ENCODE results near the gene PPP2R5E. TPM values are rescaled to one million over a fixed set of nuclear protein-coding genes. Genes with fewer than 3 reads are reported as not detected.

The PPP2R5E gene
- total RNA-seq, 2 donors from 2014 or later, result 34.4 to 44.5 TPM

DNA sequence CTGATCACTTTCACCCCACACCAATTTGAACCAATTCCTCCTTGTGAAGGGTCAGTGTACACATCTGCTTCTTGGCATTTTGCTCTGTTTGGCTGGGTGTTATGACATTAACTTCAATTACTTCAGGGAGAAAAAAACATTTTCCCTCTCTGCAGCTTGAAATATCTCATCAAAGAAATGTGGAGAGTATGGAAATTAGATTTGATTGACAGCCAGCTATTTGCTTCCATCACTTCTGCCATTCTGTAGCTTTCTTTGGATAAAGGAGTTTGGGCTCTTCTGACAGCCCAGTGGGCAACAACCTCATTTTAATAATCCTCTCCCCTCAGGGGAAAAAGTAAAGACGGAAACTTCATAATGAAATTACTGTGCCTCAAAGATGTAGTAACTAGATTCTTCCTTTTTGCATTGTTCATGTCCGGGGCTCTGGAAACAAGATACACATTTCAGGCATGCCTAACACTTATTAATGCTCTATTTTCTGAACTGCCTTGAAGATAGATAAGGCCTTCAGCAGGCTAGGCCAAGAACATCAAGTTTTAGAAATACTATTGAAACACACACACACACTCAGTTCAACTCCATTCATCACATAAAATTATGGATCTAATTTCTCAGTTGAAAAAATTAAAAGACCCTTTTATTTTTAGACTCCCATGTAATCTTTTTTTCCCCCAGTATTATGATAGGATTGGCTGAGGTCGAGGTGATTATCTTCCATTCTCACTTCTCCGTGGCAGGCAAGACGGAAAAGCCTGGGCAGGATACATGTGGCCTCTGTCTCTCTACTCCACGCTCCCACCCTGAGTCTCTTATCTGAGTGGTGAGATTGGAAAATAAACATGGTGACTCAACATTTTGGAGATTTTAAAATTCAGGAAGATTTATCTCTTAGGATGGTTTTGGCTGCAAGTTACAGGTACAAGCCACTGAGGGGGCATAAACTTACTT, 214.1 kb downstream of the PPP2R5E start:
- no peak for DNase-seq (ENCODE audit: low spot score)
- intact Hi-C loops (cut with DNase I), result no loop called here

DNA sequence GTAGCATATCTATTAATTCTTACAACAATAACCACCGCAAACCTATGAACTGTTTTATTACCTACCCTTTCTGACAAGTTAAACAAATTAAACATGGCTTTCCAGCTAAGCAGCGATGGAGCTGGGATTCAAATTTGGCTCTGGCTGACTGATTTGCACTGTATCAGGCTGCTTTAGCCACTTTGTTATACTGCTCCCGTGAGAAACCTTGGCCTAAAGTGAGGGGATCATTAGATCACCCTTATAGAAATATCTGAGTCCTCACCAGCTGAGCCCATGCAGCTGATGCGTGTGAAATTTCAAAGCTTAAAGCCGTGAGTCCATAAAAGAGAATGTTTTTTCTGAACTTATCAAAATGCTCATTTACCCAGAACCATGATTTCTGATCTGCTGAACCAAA, 216.3 kb downstream of the PPP2R5E start:
- intact Hi-C loops (cut with DNase I), result no loop called here
- DNase-seq (ENCODE audit: low spot score), result no peak

DNA sequence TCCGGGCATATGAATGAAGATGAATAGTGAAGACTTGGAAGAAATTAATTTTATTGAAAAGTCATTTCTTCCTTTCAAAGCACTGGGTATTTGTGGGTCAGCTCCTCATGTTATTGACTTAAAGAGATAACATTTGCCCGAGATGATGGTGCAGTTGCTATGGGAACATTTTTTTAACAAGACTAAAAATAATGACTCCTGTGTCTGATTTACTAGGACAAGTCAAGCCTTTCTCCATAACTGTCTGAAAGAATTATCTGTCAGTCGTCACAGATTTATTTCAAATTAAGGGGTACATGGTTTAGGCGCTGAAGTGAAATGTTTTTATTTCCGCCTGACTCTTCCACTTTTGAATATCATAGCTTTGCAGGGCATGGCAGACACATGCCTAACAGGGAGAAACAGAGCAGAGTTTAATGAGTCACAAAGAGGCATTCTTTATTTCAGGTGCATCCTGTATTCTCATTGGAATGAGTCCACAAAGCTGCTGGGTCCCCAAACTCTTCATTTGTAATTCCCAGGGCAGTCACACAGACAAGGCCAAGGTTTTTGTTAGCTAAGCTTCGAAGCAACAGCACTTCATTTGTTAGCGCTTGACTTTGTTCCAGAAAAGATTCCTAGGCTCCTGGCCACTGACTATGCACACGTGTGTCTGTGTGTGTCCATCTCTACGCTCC, 220.1 kb downstream of the PPP2R5E start:
- no peak for DNase-seq (ENCODE audit: low spot score)
- intact Hi-C loops (cut with DNase I), result no loop called here

DNA sequence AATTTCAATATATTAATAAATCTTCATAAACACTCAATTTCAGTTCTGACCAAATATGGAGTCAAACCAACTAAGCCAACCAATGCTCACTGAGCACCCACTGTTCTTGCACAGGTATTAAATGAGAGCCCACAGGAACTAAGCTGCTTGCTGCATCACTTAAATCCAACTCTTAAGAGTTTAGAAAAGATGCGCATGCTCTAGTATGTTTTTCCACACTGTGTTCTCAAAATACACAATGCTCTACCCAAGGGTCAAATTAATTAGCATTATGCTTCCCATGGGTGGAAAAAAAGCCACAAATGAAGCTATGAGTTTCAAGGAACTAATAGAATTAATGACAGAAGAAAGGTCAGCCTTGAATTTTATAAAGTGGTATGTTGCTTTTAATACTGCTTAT, 220.7 kb downstream of the PPP2R5E start:
- intact Hi-C loops (cut with DNase I), result no loop called here
- no peak for DNase-seq (ENCODE audit: low spot score)

Other genes starting within 250 kb of the PPP2R5E start
- gene GPHB5, start 224.4 kb downstream of the PPP2R5E start, total RNA-seq, result not detected
- 10 to 100 TPM in 1 of 2 donors, 1 to 10 TPM in 1; 8.7 to 10.5 TPM for gene WDR89, start 98.5 kb upstream of the PPP2R5E start, total RNA-seq
- gene SGPP1, start 184.7 kb upstream of the PPP2R5E start, total RNA-seq, result 10 to 100 TPM; 16.4 to 17.7 TPM

Data from posterior vena cava (tissue), 2 donors.